NB4 (cell line): ENCODE data around the gene SNX25.
"Not testable (repeated sequence)": the region's sequence is repeated elsewhere in the genome, so short reads cannot be mapped to it uniquely, and the experiment has no call there.

Experiments used
- DNase-seq: peaks from one replicate; pipeline ENCODE4 v3.0.0; 2010; ENCODE audit warnings: low read depth
- H3K4me3 ChIP-seq: one replicate; pipeline ENCODE4 v1.5.1; 2011; ENCODE audit warnings: mild to moderate bottlenecking, low read depth, low read length, moderate library complexity
- MYC ChIP-seq: IDR thresholded peaks from 2 replicates; pipeline ENCODE4 v1.6.1; 2011; ENCODE audit warnings: low read depth, low read length
- POLR2A ChIP-seq: IDR thresholded peaks from 2 replicates; pipeline ENCODE4 v1.6.1; 2011; ENCODE audit warnings: mild to moderate bottlenecking; ENCODE audit not compliant: insufficient read length; ENCODE audit errors: extremely low read depth
- TF ChIP-seq, protein P1 (sequence below): IDR thresholded peaks from 2 replicates; pipeline ENCODE4 v1.6.1; 2011; ENCODE audit warnings: low read depth, low read length
- TF ChIP-seq, protein P2 (sequence below): IDR thresholded peaks from one replicate; pipeline ENCODE4 v1.5.1; 2012; ENCODE audit warnings: low read depth, low read length

Gene SNX25

DNA sequence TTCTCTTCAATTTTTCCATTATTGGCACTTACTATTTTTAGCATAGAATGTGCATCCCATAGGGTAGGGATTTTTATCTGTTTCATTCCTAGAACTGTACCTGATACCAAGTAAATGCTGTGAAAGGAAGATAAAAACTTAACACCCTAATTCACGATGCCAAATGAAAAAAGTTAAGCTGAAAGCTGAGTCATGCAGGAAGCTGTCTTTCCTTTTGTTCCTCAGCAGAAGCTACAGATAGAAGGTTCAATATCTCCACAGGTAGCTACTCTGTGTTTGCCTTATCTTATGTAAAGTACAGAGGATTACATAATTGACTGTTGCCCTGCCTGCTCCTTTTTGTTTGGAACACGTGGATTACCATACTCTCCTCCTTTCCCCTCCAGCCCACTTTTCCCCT, 109.3 kb downstream of the SNX25 start:
- H3K4me3 ChIP-seq = no peak overlapping the region
- TF ChIP-seq, protein P1, sequence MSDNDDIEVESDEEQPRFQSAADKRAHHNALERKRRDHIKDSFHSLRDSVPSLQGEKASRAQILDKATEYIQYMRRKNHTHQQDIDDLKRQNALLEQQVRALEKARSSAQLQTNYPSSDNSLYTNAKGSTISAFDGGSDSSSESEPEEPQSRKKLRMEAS = 0 out of 2 replicates have a peak, but pooled peaks have one; percentile 10
- no peak for TF ChIP-seq MYC
- peak; percentile 49 for DNase-seq

DNA sequence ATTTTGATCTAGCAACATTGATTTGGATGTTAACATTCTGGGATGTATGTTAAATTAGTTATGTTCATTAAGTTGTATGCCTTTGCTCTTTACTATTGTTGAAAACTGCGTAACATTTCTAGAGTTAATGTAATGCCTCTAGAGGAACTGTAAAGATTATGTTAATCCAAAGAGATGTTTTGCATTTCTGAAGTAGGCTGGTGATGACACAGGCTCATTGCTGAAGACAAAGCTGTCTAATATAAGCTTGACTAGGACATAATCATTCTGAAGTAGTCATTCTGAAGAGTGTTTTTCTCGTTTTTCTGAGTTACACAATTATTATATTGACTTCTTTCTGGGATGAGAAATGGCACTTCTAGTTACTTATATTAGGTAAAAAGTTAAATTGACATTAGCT, 113.4 kb downstream of the SNX25 start:
- DNase-seq = no peak
- H3K4me3 ChIP-seq = no peak overlapping the region
- TF ChIP-seq MYC = no peak
- no peak for TF ChIP-seq POLR2A
- TF ChIP-seq, protein P2, sequence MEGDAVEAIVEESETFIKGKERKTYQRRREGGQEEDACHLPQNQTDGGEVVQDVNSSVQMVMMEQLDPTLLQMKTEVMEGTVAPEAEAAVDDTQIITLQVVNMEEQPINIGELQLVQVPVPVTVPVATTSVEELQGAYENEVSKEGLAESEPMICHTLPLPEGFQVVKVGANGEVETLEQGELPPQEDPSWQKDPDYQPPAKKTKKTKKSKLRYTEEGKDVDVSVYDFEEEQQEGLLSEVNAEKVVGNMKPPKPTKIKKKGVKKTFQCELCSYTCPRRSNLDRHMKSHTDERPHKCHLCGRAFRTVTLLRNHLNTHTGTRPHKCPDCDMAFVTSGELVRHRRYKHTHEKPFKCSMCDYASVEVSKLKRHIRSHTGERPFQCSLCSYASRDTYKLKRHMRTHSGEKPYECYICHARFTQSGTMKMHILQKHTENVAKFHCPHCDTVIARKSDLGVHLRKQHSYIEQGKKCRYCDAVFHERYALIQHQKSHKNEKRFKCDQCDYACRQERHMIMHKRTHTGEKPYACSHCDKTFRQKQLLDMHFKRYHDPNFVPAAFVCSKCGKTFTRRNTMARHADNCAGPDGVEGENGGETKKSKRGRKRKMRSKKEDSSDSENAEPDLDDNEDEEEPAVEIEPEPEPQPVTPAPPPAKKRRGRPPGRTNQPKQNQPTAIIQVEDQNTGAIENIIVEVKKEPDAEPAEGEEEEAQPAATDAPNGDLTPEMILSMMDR = no peak
- TF ChIP-seq, protein P1 = no peak

DNA sequence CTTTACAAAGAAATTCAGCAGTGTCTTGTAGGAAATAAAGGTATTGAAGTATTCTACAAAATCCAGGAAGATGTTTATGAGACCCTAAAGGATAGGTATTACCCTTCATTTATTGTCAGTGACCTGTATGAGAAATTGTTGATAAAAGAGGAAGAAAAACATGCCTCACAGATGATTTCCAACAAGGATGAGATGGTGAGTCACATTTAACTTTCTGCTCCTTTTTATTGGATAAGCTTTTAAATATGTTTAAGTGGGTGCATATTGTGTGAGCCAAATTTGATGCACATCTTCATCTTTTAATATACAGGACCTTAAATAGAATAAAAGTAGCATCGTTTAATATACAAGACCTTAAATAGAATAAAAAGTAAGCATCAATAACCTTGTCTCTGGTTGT, 114.2 kb downstream of the SNX25 start:
- TF ChIP-seq, protein P1 = no peak
- TF ChIP-seq POLR2A (no peak), MYC (no peak)
- TF ChIP-seq, protein P2 = no peak
- H3K4me3 ChIP-seq = no peak overlapping the region
- no peak for DNase-seq

DNA sequence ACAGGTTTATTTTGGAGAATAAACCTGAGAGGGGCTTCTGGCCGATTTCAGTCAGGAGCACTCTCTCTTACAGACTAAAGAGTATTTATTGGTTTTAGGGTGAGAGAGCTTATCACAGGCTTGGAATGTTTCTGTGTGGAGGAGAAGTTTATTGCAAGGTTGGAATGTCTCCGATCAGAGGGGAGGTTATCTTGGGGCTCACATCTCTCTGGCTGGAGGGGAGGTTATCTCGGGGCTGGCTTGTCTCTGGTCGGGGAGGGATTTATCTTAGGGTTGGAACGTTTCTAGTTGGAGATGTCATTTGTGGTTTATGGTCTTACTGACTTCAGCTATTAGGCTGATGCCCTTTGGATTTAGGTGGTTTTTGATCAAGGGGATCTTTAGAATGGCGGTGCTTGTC, 115.0 kb downstream of the SNX25 start:
- DNase-seq, H3K4me3 ChIP-seq: not testable (repeated sequence)

DNA sequence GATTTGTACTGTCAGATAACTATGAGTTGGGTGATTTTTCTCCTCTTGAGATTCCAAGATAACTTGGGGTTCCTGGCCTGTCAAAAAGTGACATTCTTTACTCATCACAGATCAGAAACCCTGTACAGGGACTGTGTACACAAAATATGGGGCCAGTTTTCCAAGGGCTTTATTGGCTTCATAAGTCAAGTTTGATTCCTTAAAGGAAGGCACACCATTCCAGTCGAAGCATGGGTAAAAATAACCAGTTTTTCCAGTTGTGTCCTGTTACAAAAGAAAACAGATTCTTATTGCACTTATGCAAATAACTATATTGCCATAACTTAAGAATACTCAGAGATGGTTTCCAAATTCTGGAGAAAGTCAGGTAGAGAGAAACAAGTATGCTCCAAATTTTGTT, 116.3 kb downstream of the SNX25 start:
- not testable (repeated sequence) for H3K4me3 ChIP-seq, DNase-seq

DNA sequence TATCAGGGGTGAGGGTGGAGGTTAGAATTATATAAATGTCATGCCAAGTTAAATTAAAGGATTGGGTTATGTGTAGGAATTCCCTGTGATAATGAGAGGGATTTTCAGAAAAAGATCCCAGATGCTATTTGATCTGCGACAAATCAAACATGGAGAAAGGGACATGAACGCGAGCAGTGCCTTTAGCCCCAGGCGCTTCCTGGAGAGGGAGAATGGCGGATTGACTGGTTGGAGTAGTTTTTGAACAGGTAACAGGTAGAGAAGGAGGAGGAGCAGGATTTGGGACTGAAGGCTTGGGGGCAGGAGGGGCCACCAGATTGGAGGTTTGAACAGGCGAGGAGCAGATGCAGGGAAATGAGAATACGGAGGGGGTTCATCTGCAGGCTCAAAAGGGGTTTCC, 119.2 kb downstream of the SNX25 start:
- TF ChIP-seq POLR2A = no peak
- TF ChIP-seq, protein P1 = no peak
- TF ChIP-seq MYC = no peak
- TF ChIP-seq, protein P2 = no peak

DNA sequence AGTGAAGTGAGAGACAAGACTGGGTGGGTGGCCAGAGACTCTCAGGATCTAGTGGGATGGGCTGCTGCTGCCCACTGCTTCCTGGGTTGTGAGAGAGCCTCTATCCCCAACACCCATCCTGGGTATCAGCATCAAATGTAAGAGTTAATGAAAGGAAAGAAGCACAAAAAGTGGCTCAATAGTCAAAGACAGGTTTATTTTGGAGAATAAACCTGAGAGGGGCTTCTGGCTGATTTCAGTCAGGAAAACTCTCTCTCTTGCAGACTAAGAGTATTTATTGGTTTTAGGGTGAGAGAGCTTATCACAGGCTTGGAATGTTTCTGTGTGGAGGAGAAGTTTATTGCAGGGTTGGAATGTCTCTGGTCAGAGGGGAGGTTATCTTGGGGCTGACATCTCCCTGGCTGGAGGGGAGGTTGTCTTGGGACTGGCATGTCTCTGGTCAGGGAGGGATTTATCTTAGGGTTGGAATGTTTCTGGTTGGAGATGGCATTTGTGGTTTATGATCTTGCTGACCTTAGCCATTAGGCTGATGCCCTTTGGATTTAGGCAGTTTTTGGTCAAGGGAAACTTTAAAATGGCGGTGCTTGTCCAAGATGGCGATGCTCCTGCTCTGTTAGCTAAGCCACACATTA, 120.6 kb downstream of the SNX25 start:
- not testable (repeated sequence) for H3K4me3 ChIP-seq, DNase-seq

More for the DNA sequence above, 119.2 kb downstream of the SNX25 start:
- no peak overlapping the region for H3K4me3 ChIP-seq
- no peak for DNase-seq

DNA sequence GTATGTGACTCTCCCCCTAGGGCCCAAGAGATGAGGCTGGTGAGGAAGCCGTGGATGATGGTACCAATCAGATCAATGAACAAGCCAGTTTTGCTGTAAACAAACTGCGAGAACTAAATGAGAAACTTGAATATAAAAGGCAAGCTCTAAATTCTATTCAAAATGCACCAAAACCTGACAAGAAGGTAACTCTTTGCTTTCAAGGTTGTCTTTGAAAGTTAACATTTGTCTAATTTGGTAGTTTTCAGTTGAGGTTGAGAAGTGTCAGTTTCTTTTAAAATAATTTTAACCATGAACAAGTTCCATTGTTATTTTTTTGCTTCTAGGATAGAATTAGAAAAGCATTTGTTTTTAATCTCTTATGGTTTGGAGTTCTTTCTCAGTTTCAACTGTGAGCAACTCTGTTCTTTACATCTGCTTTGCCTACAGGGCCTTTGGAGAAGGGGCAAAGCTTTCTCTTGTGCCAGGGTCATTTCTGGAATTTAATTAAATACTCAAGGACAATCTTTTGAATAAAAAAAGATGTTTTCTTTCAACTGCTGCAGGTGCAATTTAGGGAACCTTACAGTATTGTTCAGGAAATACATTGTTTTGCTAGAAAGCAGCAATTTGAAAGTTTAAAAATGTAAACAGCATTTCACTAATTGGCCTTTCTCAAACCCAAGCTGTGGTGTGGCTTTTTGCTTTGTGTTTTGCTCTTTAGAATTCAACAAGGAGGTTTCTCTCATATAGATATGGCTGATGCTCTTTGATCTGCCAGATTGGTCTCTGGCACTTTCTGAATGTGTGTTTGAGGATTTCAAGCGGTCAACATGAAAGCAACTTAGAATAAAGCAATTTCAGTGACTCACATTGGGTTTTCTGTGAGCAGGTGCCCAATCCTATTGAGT, 123.4 kb downstream of the SNX25 start:
- DNase-seq = no peak
- H3K4me3 ChIP-seq = no peak overlapping the region
- TF ChIP-seq, protein P2 = no peak
